DMS153 (cell line): Measurements from ENCODE around the gene ASIC3.
"Not testable (repeated sequence)": the region's sequence is repeated elsewhere in the genome, so short reads cannot be mapped to it uniquely, and the experiment has no call there.

Source experiments
- DNase-seq: peaks from one replicate; lab custom pipeline; 2025; lab: John Stamatoyannopoulos, UW

ASIC3 gene

DNA sequence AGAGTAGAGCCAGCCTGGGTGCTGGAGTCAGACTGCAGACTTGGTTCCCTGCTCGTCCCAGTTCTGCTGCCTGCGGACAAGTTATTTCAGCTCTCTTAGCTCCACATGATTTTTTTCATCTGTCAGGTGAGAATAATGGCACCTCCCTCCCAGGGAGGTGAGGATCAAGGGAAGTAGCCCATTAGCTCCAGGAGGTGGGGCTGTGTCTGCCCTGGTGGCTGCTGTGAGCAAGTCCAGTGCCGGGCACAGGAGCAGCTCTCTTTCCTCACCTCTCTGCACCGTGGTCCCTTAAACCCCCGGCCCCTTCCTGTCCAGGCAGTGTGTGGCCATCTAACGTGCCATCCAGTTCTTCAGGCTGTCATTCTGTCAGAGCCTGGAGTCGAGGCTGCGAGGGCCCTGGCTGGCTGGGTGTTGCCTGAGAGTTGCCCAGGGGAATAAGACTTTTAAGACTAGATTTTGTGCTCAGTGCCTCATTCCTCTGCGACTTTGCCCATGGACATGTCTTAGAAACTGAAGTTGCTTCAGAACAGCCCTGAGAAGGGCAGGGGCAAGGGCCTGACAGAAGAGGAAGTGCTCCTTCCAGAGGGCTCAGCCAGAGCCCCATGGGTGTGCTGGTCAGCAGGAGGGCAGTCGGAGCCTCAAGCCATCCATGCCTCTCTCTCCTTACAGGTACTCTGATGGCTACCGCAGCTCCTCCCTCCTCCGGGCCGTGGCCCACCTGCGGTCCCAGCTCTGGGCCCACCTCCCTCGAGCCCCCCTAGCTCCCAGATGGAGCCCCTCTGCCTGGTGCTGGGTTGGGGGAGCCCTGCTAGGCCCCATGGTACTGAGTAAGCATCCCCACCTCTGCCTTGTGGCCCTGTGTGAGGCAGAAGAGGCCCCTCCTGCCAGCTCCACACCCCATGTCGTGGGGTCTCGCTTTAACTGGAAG is 15.1 kb upstream of the ASIC3 start:
- DNase-seq = no peak

DNA sequence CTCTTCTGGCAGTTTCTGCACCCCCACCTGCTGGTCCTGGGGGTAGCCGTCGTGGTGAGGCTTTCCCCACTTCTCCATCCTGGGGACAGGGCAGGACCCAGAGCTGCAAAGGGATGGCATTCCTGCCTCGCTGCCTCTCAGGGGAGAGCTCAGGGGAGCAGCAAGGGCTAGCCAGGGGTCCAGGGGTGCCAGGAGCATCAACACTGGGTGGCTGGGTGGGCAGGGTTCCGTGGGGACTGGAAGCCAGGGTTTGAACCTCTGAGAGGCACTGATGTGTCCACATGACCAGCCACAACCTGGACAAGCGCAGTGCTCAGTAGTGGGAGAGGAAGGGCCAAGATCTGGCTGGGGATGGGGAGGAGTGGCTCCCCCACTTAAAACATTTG is 14.5 kb upstream of the ASIC3 start:
- DNase-seq = no peak

DNA sequence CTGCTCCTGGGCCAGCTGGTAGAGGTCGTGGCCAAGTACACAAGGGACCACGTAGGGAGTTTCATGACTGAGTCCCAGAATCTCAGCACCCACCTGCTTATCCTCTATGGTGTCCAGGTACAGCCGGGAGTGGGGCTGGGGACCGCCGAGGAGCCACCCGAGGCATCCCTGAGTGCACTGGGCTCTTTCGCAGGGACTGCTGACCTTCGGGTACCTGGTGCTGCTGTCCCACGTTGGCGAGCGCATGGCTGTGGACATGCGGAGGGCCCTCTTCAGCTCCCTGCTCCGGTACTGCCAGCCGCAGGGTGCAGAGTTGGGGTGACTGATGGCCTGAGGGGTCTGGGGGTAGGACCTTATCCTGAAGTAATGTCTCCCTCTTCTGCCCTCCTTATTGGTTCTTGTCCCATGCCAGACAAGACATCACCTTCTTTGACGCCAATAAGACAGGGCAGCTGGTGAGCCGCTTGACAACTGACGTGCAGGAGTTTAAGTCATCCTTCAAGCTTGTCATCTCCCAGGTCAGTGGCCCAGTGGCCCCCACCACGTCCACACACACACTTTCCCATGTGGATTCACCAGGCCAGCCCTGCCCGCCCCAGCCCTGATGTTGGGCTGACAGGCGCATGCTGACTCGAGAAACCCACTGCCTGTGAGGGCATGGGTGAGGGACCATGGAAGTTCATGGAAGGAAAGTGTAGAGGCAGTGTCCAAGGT is 13.9 kb upstream of the ASIC3 start:
- DNase-seq = no peak

DNA sequence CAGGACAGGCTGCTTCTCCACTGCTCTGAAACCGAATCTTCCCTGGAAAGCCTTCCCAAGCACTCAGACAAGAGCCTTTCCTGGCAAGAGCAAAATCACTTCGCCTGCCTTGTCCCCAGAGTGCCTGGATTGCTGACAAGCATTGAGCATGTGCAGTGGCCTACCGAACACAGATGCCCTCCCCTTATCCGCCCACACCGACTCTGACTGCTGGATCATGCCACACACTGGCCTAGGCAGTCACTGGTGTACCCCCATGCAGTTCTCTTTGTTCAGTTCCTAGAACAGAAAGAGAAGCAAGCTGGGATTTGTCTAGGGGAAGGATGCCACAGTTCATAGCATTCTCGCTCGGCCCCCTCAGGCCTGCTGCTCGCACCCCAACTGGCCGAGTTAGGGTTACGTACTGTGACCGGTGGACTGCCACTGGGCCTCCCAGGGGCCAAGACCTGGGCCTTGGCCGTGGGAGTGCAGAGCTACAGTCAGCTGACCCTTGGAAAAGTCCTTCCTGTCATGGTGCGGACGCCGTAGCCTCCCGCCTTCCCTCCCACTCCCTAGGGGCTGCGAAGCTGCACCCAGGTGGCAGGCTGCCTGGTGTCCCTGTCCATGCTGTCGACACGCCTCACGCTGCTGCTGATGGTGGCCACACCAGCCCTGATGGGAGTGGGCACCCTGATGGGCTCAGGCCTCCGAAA is 13.2 kb upstream of the ASIC3 start:
- DNase-seq = no peak

DNA sequence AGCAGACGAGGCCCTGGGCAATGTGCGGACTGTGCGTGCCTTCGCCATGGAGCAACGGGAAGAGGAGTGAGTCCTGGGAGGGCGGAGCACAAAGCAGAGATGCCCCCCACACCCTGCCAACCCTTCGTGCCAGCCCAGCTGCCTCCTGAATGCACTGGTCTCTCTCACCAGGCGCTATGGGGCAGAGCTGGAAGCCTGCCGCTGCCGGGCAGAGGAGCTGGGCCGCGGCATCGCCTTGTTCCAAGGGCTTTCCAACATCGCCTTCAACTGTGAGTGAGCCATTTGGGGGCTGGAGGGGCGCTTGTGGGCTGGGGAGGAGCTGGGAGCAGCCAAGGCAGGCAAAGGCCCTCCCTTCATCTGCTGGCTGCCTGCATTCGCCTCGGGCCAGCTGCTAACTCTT is 12.4 kb upstream of the ASIC3 start:
- no peak for DNase-seq

DNA sequence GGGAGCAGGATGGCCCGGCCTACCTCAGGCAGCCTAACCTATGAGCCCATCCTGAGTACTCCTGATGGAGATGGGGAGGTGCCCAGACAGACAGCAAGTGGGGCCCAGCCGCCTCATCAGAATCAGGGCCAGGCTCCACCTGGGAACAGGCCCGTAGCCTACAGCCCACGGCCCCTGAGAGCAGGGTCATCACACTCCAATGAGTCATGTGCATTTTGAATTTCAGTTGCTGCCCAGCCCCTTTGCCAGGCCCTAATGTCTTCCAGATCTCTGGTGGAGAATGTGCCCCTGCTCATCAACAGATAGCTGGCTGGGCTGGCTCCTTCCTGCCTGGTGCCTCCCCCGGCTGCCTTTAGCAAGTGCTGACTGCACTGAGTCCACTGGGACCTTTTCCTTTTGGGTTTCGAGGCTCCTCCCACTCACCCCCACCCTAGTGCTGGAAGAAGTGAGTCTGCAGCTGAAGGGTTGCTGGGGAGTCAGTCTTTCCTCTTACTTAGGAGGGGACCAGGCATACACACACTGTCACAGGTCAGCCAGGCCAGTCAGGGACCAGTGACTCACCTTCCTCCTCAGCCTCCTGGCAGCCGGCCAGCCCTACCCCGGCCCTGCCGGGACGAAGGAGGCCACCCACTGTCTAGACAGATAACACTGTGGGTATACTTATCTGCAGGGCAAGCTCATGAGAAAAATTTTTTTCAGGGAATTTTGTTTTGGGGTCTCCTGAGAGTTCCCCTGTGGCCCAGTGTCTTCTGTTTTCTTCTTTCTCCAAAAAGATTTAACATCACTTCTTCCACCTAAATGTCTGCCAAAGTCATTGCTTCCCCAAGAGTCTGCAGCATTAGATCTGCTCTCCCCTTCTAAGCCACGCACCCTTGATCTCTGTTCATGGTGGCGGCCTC is 9.1 kb upstream of the ASIC3 start:
- no peak for DNase-seq

DNA sequence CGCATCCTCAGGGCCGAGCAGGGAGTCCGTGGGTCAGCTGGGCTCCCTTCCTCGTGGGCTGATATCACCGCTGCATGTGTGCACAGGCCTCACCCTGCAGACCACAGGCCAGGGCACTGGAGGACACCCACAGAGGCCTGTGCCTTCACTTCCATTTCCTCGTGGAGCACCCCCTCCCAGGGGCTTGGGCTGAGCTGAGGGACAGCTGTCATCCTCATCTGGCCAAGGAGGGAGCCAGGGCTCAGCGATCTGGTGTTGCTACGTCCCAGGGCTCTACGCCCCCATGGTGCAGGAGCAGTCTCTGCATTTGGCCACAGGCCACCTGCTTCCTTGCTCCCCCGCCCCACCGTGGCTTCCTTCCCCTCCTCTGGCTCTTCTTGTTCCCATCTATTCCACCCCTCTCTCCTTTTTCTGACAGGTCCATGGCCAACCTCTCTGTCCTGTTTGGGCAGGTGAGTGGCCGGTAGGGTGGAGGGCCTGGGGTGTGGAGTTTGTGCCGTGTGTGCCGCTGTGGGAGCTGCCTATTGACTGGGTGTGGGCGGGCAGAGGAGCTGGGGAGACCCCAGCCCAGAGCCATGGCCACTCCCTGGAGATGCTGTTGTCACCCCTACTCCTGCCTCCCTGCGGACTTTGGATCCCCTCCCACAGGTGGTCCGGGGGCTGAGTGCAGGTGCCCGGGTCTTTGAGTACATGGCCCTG is 8.3 kb upstream of the ASIC3 start:
- DNase-seq = no peak

DNA sequence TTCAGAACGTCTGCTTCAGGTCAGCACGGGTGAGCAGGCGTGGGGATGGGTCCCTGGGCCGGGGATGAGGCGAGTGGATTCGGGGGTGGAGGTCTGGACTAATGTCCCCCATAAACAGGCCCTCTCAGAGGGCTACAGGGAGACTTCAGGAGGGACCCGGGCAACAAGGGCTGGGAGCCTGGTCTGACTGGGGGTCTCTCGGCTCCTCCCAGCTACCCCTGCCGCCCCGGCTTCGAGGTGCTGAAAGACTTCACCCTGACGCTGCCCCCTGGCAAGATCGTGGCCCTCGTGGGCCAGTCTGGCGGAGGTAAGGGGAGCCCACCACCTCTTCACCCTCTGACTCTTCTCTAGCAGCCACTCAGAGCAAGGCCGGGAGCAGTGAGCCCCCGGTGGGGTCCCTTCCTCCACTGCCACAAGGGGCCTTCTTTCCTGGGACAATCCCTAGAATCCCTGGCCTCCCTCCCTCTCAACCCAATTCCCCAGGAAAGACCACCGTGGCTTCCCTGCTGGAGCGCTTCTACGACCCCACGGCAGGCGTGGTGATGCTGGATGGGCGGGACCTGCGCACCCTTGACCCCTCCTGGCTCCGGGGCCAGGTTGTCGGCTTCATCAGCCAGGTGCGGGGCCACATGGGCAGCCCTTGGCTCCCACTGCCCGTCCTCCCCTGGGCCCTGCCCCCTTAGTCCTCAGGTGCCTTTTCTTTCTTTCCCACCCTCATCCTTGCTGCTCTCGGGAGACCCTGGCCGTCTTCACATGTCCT is 7.5 kb upstream of the ASIC3 start:
- no peak for DNase-seq

DNA sequence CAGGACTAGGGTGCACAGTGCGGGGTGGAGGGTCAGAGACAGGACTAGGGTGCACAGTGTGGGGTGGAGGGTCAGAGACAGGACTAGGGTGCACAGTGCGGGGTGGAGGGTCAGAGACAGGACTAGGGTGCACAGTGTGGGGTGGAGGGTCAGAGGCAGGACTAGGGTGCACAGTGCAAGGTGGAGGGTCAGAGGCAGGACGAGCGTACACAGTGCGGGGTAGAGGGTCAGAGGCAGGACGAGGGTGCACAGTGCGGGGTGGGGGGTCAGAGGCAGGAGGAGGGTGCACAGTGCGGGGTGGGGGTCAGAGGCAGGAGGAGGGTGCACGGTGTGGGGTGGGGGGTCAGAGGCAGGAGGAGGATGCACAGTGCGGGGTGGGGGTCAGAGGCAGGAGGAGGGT is 4.9 kb upstream of the ASIC3 start:
- not testable (repeated sequence) for DNase-seq

DNA sequence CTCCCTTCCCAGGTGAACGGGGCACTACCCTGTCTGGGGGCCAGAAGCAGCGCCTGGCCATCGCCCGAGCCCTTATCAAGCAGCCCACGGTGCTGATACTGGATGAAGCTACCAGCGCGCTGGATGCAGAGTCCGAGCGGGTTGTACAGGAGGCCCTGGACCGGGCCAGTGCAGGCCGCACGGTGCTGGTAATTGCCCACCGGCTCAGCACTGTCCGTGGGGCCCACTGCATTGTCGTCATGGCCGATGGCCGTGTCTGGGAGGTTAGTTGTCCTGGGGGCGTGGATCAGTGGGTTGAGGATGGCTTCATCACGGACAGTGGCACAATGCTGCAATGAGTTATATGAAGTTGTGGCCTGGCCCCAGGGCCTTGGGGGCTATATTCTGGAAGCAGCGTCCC is 4.4 kb upstream of the ASIC3 start:
- no peak for DNase-seq

DNA sequence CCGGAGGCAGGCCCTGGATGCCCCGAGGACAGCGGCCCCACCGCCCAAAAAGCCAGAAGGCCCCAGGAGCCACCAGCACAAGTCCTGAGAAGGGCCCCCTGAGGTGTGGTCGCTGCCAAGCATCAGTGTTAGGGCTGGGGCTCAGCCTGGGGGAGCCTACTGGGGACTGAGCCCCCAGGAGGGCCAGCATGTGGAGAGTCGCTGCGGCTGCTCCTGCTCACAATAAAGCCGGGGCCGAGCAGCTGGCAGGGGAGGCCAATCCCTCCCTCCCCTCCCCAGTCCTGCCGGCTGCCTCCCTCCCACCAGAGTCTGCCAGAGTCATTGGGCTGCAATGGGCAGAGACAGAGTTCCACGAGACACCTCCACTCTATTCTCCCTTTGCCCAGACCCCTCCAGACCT is 3.1 kb upstream of the ASIC3 start:
- no peak for DNase-seq

DNA sequence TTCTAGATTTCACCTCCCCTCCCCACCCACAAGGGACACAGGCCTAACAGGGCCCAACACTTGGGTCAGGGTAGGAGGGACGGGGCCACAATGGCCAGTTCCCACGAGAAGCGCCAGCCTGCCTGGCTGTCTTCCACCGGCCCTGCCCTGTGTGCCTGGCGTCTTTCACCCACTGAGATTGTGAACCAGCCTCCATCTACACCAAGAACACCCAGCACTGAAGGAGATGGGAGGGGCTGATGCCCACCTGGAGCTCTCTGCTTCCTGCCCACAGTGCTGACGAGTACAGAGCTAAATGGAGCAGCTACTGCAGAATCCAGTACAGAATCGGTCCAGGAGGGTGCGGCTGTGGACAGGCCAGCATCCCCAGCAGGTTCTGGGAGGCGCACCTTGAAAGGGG is 2.4 kb upstream of the ASIC3 start:
- DNase-seq = no peak

DNA sequence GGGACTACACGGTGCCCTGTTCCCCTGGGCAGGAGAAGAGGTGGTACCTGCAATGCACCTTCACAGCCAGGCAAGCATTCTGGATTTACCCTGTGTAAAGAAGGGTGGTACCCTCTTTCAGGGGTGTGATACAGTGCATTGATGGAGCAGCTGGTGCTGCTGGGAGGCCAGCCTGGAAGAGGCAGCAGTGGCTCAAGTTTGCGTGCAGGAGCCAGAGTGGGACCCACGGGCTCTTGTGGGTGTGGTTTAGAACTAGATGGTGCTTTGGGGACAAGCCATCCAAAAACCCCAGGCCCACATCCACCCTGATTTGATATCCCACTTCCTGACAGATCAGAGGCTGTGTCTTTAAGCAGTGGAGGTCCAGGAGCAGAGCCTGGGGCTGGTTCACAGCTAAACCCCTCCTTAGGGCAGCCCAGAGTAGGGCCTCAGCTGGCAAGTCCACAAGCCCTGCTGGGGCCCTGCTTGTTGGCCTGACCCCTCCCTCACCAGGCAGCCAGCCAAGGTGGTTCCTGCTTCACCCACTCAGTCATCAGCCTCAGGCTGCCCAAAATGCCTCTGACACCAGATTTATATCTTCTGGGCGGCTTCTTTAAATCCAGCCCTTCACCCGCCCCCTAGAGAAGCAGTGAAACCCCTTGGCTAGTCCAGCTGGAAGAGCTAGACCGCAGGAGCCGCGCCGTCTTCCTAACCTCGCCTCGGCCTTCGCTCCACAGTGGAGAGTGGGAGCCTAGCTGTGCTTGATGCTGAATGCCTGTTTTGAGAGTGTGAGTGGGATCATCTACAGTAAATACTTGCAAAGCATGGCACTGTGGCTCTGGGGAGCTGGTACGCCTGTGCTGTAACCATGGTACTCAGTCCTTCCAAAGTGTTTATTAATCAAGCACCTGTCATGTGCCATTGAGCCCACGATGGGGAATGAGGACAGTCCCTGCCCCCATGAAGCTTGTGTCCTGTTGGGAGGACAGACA is 1.4 kb upstream of the ASIC3 start:
- DNase-seq = no peak

DNA sequence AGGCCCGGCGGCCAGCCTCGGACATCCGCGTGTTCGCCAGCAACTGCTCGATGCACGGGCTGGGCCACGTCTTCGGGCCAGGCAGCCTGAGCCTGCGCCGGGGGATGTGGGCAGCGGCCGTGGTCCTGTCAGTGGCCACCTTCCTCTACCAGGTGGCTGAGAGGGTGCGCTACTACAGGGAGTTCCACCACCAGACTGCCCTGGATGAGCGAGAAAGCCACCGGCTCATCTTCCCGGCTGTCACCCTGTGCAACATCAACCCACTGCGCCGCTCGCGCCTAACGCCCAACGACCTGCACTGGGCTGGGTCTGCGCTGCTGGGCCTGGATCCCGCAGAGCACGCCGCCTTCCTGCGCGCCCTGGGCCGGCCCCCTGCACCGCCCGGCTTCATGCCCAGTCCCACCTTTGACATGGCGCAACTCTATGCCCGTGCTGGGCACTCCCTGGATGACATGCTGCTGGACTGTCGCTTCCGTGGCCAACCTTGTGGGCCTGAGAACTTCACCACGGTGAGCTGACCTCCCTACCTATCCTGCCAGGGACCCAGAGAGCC is 656 bp downstream of the ASIC3 start:
- DNase-seq = no peak

DNA sequence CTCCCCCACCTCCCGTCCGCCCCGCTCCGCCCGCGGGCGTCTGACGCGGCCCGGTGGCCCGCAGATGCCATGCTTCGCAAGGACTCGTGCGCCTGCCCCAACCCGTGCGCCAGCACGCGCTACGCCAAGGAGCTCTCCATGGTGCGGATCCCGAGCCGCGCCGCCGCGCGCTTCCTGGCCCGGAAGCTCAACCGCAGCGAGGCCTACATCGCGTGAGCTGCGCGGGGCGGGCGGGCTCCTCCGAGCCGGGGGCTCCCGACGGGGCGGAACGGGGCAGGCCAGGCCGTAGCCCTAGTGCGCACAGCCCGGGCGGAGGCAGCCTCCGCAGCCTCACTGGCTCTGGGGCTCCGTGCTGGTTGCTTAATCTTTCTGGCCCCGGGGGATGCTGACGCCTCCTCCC is 2.8 kb downstream of the ASIC3 start:
- DNase-seq = no peak

DNA sequence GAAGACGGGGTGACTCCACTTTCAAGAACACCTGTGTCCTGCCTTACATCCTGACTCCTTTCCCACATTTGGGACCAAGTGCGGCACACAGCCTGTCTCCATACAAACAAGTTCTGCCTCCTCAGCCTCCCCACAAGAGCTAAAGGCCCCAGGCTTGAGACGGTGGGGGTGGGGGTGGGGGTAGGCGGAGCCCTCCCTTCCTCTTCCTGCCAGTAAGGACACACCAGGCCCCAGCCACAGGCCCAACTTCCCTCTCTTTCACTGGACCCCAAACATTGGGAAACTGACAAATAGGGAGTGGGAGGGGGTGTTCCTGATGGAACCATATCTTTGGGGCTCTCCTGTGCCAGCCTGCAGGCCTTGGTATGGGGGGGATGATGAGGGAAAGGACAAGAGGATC is 4.8 kb downstream of the ASIC3 start:
- DNase-seq = no peak

DNA sequence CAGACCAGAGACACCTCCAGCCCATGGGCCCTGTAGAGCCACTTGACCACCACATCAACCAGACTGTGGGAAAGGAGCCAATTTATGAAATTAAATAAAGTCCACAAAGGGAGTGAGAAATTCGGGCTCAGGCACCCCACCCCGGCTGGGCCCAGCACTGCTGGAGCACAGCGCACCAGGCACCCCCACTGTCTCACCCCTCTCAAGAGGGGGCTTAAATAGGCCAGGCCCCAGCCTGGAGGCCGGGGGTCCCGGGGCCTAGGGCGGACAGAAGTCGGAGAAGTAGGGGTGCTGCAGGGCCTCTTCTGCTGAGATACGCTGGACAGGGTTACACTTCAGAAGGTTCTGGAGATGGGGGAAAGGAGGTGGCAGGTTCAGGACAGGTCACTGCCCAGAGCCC is 5.4 kb downstream of the ASIC3 start:
- no peak for DNase-seq

DNA sequence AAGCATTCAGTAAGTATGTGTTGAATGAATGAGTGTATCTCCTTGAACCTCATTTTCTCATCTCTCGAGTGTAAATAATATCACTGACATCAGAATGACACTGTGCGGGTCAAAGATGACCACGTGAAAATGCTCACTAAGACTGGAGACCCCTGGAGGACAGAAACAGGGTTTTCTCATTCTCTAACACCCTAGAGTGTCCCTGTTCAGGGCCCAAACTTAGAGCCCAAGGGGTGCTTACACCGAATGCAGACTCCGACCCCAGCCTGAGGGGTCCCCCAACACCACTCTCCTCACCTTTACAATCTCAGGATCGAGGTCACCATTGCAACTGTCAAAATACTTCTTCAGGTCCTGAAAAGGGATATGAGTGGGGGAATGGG is 7.9 kb downstream of the ASIC3 start:
- DNase-seq = no peak
